ENCODE measurements around the gene ALDOB.

The ALDOB gene

DNA sequence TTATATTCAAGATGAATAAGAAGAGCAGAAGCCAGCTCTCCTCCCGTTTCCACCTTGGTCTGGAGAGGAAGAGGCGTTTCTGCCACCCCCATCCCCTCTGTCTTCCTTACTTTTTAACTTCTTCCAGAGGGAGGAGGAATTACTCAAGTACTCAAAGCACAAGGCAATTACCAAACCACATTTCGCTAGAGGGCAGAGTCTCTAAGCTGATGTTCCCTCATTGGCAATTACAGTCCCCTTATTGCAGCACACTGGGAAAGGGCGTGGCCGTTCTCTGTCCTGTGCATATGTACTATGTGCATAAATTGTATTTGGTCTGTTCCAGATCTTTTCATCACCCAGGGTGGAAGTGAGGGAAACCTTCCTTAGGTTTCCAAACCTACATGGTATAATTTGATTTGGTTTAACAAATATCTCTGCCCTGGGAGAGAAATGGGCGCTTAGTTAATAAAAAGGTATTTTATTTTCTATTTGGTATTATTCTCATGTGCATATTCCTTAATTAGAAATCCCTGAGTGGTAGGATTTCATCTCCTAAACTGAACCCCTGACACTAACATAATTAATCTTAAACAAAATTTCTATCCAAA is 29.8 kb upstream of the ALDOB start:
- TF ChIP-seq ZFP3 (CRISPR knock-in tag; IDR thresholded peaks at IDR 0.05) (no peak), ZNF8 (CRISPR knock-in tag; IDR thresholded peaks at IDR 0.05) (no peak), ZNF70 (CRISPR knock-in tag; IDR thresholded peaks at IDR 0.05) (no peak), ZC3H10 (CRISPR knock-in tag; IDR thresholded peaks at IDR 0.05) (no peak), CSDC2 (CRISPR knock-in tag; IDR thresholded peaks at IDR 0.05) (no peak), BACH2 (CRISPR knock-in tag; IDR thresholded peaks at IDR 0.05; ENCODE audit: borderline replicate concordance) (no peak), ISL1 (CRISPR knock-in tag; IDR thresholded peaks at IDR 0.05) (no peak)
- TF ChIP-seq, protein P1, sequence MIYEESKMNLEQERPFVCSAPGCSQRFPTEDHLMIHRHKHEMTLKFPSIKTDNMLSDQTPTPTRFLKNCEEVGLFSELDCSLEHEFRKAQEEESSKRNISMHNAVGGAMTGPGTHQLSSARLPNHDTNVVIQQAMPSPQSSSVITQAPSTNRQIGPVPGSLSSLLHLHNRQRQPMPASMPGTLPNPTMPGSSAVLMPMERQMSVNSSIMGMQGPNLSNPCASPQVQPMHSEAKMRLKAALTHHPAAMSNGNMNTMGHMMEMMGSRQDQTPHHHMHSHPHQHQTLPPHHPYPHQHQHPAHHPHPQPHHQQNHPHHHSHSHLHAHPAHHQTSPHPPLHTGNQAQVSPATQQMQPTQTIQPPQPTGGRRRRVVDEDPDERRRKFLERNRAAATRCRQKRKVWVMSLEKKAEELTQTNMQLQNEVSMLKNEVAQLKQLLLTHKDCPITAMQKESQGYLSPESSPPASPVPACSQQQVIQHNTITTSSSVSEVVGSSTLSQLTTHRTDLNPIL (CRISPR knock-in tag; IDR thresholded peaks at IDR 0.05; ENCODE audit: low read depth), result no peak
- TF ChIP-seq, protein P2, sequence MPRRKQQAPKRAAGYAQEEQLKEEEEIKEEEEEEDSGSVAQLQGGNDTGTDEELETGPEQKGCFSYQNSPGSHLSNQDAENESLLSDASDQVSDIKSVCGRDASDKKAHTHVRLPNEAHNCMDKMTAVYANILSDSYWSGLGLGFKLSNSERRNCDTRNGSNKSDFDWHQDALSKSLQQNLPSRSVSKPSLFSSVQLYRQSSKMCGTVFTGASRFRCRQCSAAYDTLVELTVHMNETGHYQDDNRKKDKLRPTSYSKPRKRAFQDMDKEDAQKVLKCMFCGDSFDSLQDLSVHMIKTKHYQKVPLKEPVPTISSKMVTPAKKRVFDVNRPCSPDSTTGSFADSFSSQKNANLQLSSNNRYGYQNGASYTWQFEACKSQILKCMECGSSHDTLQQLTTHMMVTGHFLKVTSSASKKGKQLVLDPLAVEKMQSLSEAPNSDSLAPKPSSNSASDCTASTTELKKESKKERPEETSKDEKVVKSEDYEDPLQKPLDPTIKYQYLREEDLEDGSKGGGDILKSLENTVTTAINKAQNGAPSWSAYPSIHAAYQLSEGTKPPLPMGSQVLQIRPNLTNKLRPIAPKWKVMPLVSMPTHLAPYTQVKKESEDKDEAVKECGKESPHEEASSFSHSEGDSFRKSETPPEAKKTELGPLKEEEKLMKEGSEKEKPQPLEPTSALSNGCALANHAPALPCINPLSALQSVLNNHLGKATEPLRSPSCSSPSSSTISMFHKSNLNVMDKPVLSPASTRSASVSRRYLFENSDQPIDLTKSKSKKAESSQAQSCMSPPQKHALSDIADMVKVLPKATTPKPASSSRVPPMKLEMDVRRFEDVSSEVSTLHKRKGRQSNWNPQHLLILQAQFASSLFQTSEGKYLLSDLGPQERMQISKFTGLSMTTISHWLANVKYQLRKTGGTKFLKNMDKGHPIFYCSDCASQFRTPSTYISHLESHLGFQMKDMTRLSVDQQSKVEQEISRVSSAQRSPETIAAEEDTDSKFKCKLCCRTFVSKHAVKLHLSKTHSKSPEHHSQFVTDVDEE (CRISPR knock-in tag; IDR thresholded peaks at IDR 0.05), result no peak
- TF ChIP-seq, protein P3, sequence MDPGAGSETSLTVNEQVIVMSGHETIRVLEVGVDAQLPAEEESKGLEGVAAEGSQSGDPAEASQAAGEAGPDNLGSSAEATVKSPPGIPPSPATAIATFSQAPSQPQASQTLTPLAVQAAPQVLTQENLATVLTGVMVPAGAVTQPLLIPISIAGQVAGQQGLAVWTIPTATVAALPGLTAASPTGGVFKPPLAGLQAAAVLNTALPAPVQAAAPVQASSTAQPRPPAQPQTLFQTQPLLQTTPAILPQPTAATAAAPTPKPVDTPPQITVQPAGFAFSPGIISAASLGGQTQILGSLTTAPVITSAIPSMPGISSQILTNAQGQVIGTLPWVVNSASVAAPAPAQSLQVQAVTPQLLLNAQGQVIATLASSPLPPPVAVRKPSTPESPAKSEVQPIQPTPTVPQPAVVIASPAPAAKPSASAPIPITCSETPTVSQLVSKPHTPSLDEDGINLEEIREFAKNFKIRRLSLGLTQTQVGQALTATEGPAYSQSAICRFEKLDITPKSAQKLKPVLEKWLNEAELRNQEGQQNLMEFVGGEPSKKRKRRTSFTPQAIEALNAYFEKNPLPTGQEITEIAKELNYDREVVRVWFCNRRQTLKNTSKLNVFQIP (CRISPR knock-in tag; IDR thresholded peaks at IDR 0.05; ENCODE audit: borderline replicate concordance, low read depth), result no peak

DNA sequence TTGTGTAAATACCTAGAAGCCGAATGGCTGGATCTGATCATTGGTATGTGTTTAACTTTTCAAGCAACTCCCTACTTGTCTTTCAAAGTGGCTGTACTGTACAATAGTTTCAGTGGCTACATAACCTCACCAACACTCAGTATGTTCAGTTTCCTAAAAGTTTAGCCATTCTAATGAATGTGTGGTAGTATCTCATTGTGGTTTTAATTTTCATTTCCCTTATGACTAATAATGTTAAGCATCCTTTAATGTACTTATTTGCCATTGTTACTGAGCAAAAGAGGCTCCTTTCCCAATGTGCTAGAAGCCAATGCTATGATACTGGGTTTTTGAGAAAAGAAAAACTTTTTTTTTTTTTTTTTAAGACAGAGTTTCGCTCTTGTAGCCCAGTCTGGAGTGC is 27.8 kb upstream of the ALDOB start:
- TF ChIP-seq, protein P1 (CRISPR knock-in tag; IDR thresholded peaks at IDR 0.05; ENCODE audit: low read depth), result no peak
- TF ChIP-seq BACH2 (CRISPR knock-in tag; IDR thresholded peaks at IDR 0.05; ENCODE audit: borderline replicate concordance) (no peak), TOX (CRISPR knock-in tag; IDR thresholded peaks at IDR 0.05; ENCODE audit: borderline replicate concordance) (no peak), SNAI2 (CRISPR knock-in tag; IDR thresholded peaks at IDR 0.05) (no peak), TCF4 (CRISPR knock-in tag; IDR thresholded peaks at IDR 0.05; ENCODE audit: borderline replicate concordance) (no peak), OSR1 (CRISPR knock-in tag; IDR thresholded peaks at IDR 0.05) (no peak), ARNTL (CRISPR knock-in tag; IDR thresholded peaks at IDR 0.05; ENCODE audit: borderline replicate concordance, low read depth) (no peak), ZNF565 (CRISPR knock-in tag; conservative IDR thresholded peaks at IDR 0.05; ENCODE audit: low read depth) (no peak), GLIS3 (CRISPR knock-in tag; IDR thresholded peaks at IDR 0.05) (no peak), PPARA (CRISPR knock-in tag; IDR thresholded peaks at IDR 0.05; ENCODE audit: borderline replicate concordance) (no peak), ZNF8 (CRISPR knock-in tag; IDR thresholded peaks at IDR 0.05) (no peak), ESRRG (CRISPR knock-in tag; IDR thresholded peaks at IDR 0.05) (no peak), ZNF70 (CRISPR knock-in tag; IDR thresholded peaks at IDR 0.05) (no peak), CSDC2 (CRISPR knock-in tag; IDR thresholded peaks at IDR 0.05) (no peak), ISL1 (CRISPR knock-in tag; IDR thresholded peaks at IDR 0.05) (no peak)
- TF ChIP-seq, protein P3 (CRISPR knock-in tag; IDR thresholded peaks at IDR 0.05; ENCODE audit: borderline replicate concordance, low read depth), result no peak
- TF ChIP-seq, protein P4, sequence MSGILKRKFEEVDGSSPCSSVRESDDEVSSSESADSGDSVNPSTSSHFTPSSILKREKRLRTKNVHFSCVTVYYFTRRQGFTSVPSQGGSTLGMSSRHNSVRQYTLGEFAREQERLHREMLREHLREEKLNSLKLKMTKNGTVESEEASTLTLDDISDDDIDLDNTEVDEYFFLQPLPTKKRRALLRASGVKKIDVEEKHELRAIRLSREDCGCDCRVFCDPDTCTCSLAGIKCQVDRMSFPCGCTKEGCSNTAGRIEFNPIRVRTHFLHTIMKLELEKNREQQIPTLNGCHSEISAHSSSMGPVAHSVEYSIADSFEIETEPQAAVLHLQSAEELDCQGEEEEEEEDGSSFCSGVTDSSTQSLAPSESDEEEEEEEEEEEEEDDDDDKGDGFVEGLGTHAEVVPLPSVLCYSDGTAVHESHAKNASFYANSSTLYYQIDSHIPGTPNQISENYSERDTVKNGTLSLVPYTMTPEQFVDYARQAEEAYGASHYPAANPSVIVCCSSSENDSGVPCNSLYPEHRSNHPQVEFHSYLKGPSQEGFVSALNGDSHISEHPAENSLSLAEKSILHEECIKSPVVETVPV (CRISPR knock-in tag; IDR thresholded peaks at IDR 0.05), result no peak
- ATAC-seq, result peak; percentile 27

More for the DNA sequence above, 29.8 kb upstream of the ALDOB start:
- peak; percentile 68 for ATAC-seq
